GM12878 (cell line): ENCODE results near the gene EML3. TPM values are rescaled to one million over a fixed set of nuclear protein-coding genes. Genes with fewer than 3 reads are reported as not detected.
"Not testable (repeated sequence)": the region's sequence is repeated elsewhere in the genome, so short reads cannot be mapped to it uniquely, and the experiment has no call there.

Experiments
- ATAC-seq: fragments of 200-7000 bp; cut with Tn5 transposase; 3 replicates; pipeline ENCODE4 v1.9.1; 2020; ENCODE audit warnings: mild to moderate bottlenecking, moderate library complexity
- BruUV-seq: library from RNA; stranded (reverse); fragments of 400-500 nt; replicated peaks from 2 replicates; lab custom pipeline; 2021; lab: Mats Ljungman, UMichigan
- CTCF ChIA-PET: fragments of 300-600 bp; sonication (Branson Sonifier 250); formaldehyde crosslinking; extraction: SDS; loops from one replicate; lab custom pipeline; 2021; ENCODE audit warnings: inconsistent platforms; lab: Yijun Ruan, JAX
- POLR2A ChIA-PET: fragments of 350-600 bp; formaldehyde crosslinking; extraction: SDS; loops from one replicate; lab custom pipeline; 2021; ENCODE audit warnings: inconsistent platforms; lab: Charles Lee
- RAD21 ChIA-PET: fragments of 300-600 bp; sonication (Branson Sonifier 250); formaldehyde crosslinking; loops from one replicate; lab custom pipeline; 2023; ENCODE audit warnings: antibody characterized with exemption; ENCODE audit not compliant: unreplicated experiment; lab: Charles Lee
- SMC1A ChIA-PET: fragments of 300-600 bp; sonication (Branson Sonifier 250); formaldehyde crosslinking; loops from one replicate; lab custom pipeline; 2023; ENCODE audit not compliant: unreplicated experiment, uncharacterized antibody; lab: Charles Lee
- DNase-seq: peaks from one replicate; pipeline ENCODE4 v3.0.0-alpha.2; 2011; ENCODE audit warnings: low read depth, low spot score
- FAIRE-seq: peaks from 3 replicates; lab custom pipeline; 2011; peaks lifted over from hg19 to GRCh38; lab: Jason Lieb, UNC
- H2AFZ ChIP-seq: 2 replicates; pipeline ENCODE4 v1.6.0; 2011; ENCODE audit warnings: low read depth, low read length, control low read depth; ENCODE audit not compliant: control insufficient read depth
- H3K27ac ChIP-seq: 2 replicates; pipeline ENCODE4 v1.5.1; 2011; ENCODE audit warnings: control low read depth; ENCODE audit not compliant: control insufficient read depth, insufficient read depth
- H3K27me3 ChIP-seq, 2 experiments: replicated peaks in 1 of 2; 2 replicates each; pipeline versions ENCODE4 v1.6.0 to v1.6.1; 2011; ENCODE audit warnings: low read length in 1 of 2; ENCODE audit not compliant: control insufficient read depth in 2 of 2, insufficient read depth in 2 of 2
- H3K36me3 ChIP-seq, 2 experiments: 2 replicates each; pipeline ENCODE4 v1.5.1; 2011; ENCODE audit warnings: low read length in 1 of 2; ENCODE audit not compliant: control insufficient read depth in 2 of 2, insufficient read depth in 2 of 2
- H3K4me1 ChIP-seq: 2 replicates; pipeline ENCODE4 v1.6.1; 2011; ENCODE audit warnings: mild to moderate bottlenecking, low read length, moderate library complexity, mixed read lengths; ENCODE audit not compliant: control insufficient read depth, insufficient read depth
- H3K4me2 ChIP-seq: 2 replicates; pipeline ENCODE4 v1.6.0; 2011; ENCODE audit warnings: control low read depth; ENCODE audit not compliant: control insufficient read depth, insufficient read depth
- H3K4me3 ChIP-seq: fragments of 200-600 bp; sonication (generic); 2 replicates; pipeline ENCODE4 v1.5.1; 2016
- H3K79me2 ChIP-seq: 2 replicates; pipeline ENCODE4 v1.6.0; 2011; ENCODE audit warnings: low read length; ENCODE audit not compliant: control insufficient read depth, insufficient read depth
- H3K9ac ChIP-seq: 2 replicates; pipeline ENCODE4 v1.8.0; 2011; ENCODE audit warnings: low read length, control low read depth, mixed read lengths; ENCODE audit not compliant: control insufficient read depth, insufficient read depth
- H3K9me3 ChIP-seq: replicated peaks from 3 replicates; pipeline ENCODE4 v1.5.1; 2011; ENCODE audit warnings: mild to moderate bottlenecking, low read length; ENCODE audit not compliant: control insufficient read depth, insufficient read depth
- H4K20me1 ChIP-seq: 2 replicates; pipeline ENCODE4 v1.6.0; 2011; ENCODE audit not compliant: control insufficient read depth, insufficient read depth
- ZNF384 ChIP-seq: IDR thresholded peaks from 2 replicates; pipeline ENCODE4 v1.6.1; 2012; ENCODE audit warnings: low read depth, mild to moderate bottlenecking, low read length, improper control_type of control experiment, borderline replicate concordance
- WGBS: methylation state at CpG from one replicate; pipeline ENCODE4 v1.1.6; 2016; ENCODE audit warnings: low lambda C conversion rate; ENCODE audit not compliant: insufficient replicate concordance, insufficient coverage; ENCODE audit errors: missing lambda C conversion rate; 5-methylcytosine and 5-hydroxymethylcytosine counted together
- in situ Hi-C: fragments of 300-500 bp; cut with MboI; formaldehyde crosslinking; loops from 9 replicates; pipeline ENCODE4 v1.14.3; 2018; ENCODE audit warnings: mixed read lengths
- intact Hi-C: fragments of 100-400 bp; cut with micrococcal nuclease; formaldehyde crosslinking; loops from one replicate; pipeline ENCODE4 v1.14.2; 2022; ENCODE audit not compliant: unreplicated experiment
- polyA plus RNA-seq, 11 experiments: library from polyadenylated mRNA; depleted of rRNA in 4 of 11; unstranded in 6 of 11; stranded (reverse) in 5 of 11; fragments of >200 nt; fragmentation: Nextera tagmentation in 4 of 11; fragmentation: Illumina TruSeq in 1 of 11; extraction: Ambion mirVana in 4 of 11; extraction: Trizol in 1 of 11; gene quantifications; 1 replicate in 1 of 11; 2 replicates in 10 of 11; pipeline versions ENCODE4 v1.2.1 to v1.2.3, GENCODE V29; 2011 to 2016; ENCODE audit warnings: inconsistent platforms in 2 of 11, missing spikeins in 2 of 11, low read depth in 1 of 11
- total RNA-seq, 4 experiments: library from RNA; depleted of rRNA in 3 of 4; stranded (reverse); fragments of >200 nt in 3 of 4; fragmentation: Illumina TruSeq in 1 of 4; extraction: Trizol in 1 of 4; gene quantifications; 2 replicates each; pipeline versions ENCODE4 v1.2.1 to v1.2.3, GENCODE V29; 2013 to 2021
- TF ChIP-seq, protein P1 (sequence below), 3 experiments: IDR thresholded peaks in 2 of 3; conservative IDR thresholded peaks in 1 of 3; 2 replicates each; pipeline ENCODE4 v1.5.1; 2011; ENCODE audit warnings: low read depth in 3 of 3, low read length in 3 of 3, mild to moderate bottlenecking in 3 of 3, control low read depth in 2 of 3, moderate library complexity in 2 of 3, inconsistent platforms in 1 of 3, mixed read lengths in 1 of 3; ENCODE audit not compliant: control insufficient read depth in 2 of 3, insufficient read depth in 1 of 3; ENCODE audit errors: extremely low read depth in 1 of 3
- TF ChIP-seq, protein P2 (sequence below): fragments of 450-650 bp; IDR thresholded peaks from 2 replicates; pipeline ENCODE4 v1.6.1; 2017; ENCODE audit warnings: low read depth, mild to moderate bottlenecking, moderate library complexity

EML3 gene
- total and polyA plus RNA-seq, 10 of the 15 experiments (the other 5 are each of a cell fraction or from before 2014, with no cell fraction given) = 0.58 to 82.5 (median 24.8) TPM

DNA sequence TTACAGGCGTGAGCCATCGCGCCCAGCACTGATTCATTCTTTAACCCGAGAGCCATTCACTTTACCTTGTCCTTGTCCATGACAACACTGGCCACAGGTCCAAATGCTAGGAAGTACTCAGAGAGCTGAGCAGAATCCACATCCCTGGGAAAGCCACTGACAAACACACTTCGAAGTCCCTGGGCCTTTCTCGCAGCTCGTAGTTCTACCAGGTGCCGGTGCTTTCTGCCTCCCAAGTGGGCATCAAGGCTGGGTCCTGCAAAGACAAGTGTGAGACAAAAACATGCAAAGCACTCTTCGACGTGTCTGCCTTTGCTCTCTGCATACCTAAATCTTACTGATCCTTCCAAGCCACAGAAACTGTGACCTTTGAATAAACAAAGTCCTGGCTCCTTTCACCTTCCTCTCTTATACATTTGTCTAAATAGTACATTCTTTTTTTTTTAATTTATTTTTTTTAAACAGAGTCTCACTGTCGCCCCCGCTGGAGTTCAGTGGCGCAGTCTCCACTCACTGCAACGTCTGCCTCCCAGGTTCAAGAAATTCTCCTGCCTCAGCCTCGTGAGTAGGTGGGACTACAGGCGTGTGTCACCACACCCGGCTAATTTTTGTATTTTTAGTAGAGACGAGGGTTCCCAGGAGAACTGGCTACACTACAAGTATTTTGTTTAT, 23.5 kb downstream of the EML3 start:
- H2AFZ ChIP-seq = no peak overlapping the region
- no peaks in the 10 kb centered on the region for H3K9me3 ChIP-seq
- SMC1A ChIA-PET = interaction anchor here (1.2 to 2.2 kb wide), 2 partner anchors 16 to 78 kb away, joined by 3 to 8 read pairs; partner anchors contain the start of gene EEF1G
- peaks cover 8% of the 10 kb centered on the region for H3K4me1 ChIP-seq
- CTCF ChIA-PET = interaction anchor here (1.6 to 2.1 kb wide), 3 partner anchors 15 to 164 kb away, joined by 5 to 9 read pairs (median 6); partner anchors contain the start of gene EEF1G
- TF ChIP-seq, protein P1, sequence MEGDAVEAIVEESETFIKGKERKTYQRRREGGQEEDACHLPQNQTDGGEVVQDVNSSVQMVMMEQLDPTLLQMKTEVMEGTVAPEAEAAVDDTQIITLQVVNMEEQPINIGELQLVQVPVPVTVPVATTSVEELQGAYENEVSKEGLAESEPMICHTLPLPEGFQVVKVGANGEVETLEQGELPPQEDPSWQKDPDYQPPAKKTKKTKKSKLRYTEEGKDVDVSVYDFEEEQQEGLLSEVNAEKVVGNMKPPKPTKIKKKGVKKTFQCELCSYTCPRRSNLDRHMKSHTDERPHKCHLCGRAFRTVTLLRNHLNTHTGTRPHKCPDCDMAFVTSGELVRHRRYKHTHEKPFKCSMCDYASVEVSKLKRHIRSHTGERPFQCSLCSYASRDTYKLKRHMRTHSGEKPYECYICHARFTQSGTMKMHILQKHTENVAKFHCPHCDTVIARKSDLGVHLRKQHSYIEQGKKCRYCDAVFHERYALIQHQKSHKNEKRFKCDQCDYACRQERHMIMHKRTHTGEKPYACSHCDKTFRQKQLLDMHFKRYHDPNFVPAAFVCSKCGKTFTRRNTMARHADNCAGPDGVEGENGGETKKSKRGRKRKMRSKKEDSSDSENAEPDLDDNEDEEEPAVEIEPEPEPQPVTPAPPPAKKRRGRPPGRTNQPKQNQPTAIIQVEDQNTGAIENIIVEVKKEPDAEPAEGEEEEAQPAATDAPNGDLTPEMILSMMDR (IDR thresholded peaks at IDR 0.05 in 2 of 3, conservative IDR thresholded peaks at IDR 0.05 in 1 of 3; ENCODE audit: control insufficient read depth in 2 of 3, extremely low read depth in 1 of 3, insufficient read depth in 1 of 3, low read depth in 3 of 3, low read length in 3 of 3) = peak in 1 of 3 experiments; percentile 15; a peak in 1 of 6 replicates
- TF ChIP-seq ZNF384 = 0 out of 2 replicates have a peak, but pooled peaks have one; percentile 8
- TF ChIP-seq, protein P2, sequence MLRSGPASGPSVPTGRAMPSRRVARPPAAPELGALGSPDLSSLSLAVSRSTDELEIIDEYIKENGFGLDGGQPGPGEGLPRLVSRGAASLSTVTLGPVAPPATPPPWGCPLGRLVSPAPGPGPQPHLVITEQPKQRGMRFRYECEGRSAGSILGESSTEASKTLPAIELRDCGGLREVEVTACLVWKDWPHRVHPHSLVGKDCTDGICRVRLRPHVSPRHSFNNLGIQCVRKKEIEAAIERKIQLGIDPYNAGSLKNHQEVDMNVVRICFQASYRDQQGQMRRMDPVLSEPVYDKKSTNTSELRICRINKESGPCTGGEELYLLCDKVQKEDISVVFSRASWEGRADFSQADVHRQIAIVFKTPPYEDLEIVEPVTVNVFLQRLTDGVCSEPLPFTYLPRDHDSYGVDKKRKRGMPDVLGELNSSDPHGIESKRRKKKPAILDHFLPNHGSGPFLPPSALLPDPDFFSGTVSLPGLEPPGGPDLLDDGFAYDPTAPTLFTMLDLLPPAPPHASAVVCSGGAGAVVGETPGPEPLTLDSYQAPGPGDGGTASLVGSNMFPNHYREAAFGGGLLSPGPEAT = no peak
- intact Hi-C loops (no loop called here), in situ Hi-C loops (no loop called here)
- WGBS = 62% methylated on average over 18 of the region's 18 CpGs
- no peak overlapping the region for H3K4me2 ChIP-seq
- H3K79me2 ChIP-seq = peaks cover 18% of the 10 kb centered on the region
- H3K36me3 ChIP-seq = peaks cover 12 to 18% of the 10 kb centered on the region in 2 experiments
- POLR2A ChIA-PET = interaction anchor here (0.6 to 1.6 kb wide), 4 partner anchors 13 to 18 kb away, joined by 3 to 4 read pairs (median 4); partner anchors contain the start of genes EEF1G and MTA2
- no TSS peak for BruUV-seq
- H3K9ac ChIP-seq = no peak overlapping the region
- FAIRE-seq = no peak
- no peak for DNase-seq
- ATAC-seq = no peak
- RAD21 ChIA-PET = interaction anchor here (2.2 kb wide), 1 partner anchor 164 kb away, joined by 7 read pairs; no protein-coding TSS in a partner anchor
- H4K20me1 ChIP-seq = no peaks in the 10 kb centered on the region
- no peaks in the 10 kb centered on the region for H3K27me3 ChIP-seq
- H3K4me3 ChIP-seq = no peak overlapping the region
- no peak overlapping the region for H3K27ac ChIP-seq

DNA sequence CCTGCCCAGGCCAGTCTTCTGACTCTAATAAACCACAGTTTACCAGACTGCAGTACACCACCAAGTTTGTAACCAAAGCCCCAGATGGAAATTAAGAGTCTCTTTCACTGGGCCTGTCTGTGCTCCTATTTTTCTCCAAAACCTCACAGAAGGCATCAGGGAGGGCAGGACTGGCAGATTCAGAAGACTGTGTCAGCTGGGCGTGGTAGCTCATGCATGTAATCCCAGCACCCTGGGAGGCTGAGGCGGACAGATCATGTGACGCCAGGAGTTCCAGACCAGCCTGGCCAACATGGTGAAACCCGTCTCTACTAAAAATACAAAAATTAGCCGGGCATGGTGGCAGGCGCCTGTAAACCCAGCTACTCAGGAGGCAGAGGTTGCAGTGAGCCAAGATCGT, 27.2 kb downstream of the EML3 start:
- H3K27me3 ChIP-seq, H3K79me2 ChIP-seq, H3K4me1 ChIP-seq, H3K9me3 ChIP-seq, FAIRE-seq, H2AFZ ChIP-seq, H3K4me2 ChIP-seq, BruUV-seq, H3K4me3 ChIP-seq, H3K27ac ChIP-seq, DNase-seq, H3K9ac ChIP-seq, in situ Hi-C loops, intact Hi-C loops, H4K20me1 ChIP-seq, ATAC-seq, CTCF ChIA-PET: not testable (repeated sequence)
- SMC1A ChIA-PET = interaction anchor here (1.3 kb wide), 1 partner anchor 80 kb away, joined by 3 read pairs; the partner anchor contains the start of genes C11orf98 and CSKMT
- RAD21 ChIA-PET = interaction anchor here (0.9 kb wide), 1 partner anchor 11 kb away, joined by 3 read pairs; no protein-coding TSS in a partner anchor
- peaks cover 7 to 13% of the 10 kb centered on the region in 2 experiments for H3K36me3 ChIP-seq
- 87% methylated on average over 7 of the region's 7 CpGs for WGBS
- POLR2A ChIA-PET = interaction anchor here (0.6 to 3.1 kb wide), 2 partner anchors 11 to 284 kb away, joined by 3 to 18 read pairs; partner anchors contain the start of gene EEF1G
